Fibroblast of skin of right quadriceps (primary cell): ENCODE data around the gene CEP128.
"Not testable (repeated sequence)": the region's sequence is repeated elsewhere in the genome, so short reads cannot be mapped to it uniquely, and the experiment has no call there.

ENCODE experiments used
- DNase-seq: peaks from one replicate; pipeline ENCODE4 v3.0.0-alpha.2; 2013

CEP128 gene

GRCh38 chr14:80941241-80942185 lies at the start of gene CEP128:
CEP128 (minus strand) TSS chr14:80941738.
- DNase-seq: peak; percentile 97

GRCh38 chr14:80988735-80989429 lies 47.3 kb upstream of the CEP128 start:
- peak; percentile 3 for DNase-seq

GRCh38 chr14:80988192-80988591 lies 46.7 kb upstream of the CEP128 start:
- no peak for DNase-seq

- DNase-seq: peak; percentile 65
Measured at GRCh38 chr14:80987235-80988032, 45.9 kb upstream of the CEP128 start.

- no peak for DNase-seq
Measured at GRCh38 chr14:80982711-80983110, 41.2 kb upstream of the CEP128 start.

GRCh38 chr14:80981673-80982072 lies 40.1 kb upstream of the CEP128 start:
- DNase-seq: no peak

- no peak for DNase-seq
Measured at GRCh38 chr14:80981156-80981555, 39.6 kb upstream of the CEP128 start.

- DNase-seq: no peak
Measured at GRCh38 chr14:80979951-80980350, 38.4 kb upstream of the CEP128 start.

- DNase-seq: no peak
Measured at GRCh38 chr14:80978403-80978802, 36.9 kb upstream of the CEP128 start.

- no peak for DNase-seq
Measured at GRCh38 chr14:80977221-80977620, 35.7 kb upstream of the CEP128 start.

- DNase-seq: no peak
Measured at GRCh38 chr14:80974679-80975078, 33.1 kb upstream of the CEP128 start.

GRCh38 chr14:80973931-80974641 lies 32.5 kb upstream of the CEP128 start:
- DNase-seq: peak; percentile 63

GRCh38 chr14:80965037-80965436 lies 23.5 kb upstream of the CEP128 start:
- no peak for DNase-seq

- no peak for DNase-seq
Measured at GRCh38 chr14:80959496-80959895, 18.0 kb upstream of the CEP128 start.

GRCh38 chr14:80958939-80959338 lies 17.4 kb upstream of the CEP128 start:
- DNase-seq: no peak

GRCh38 chr14:80958226-80958625 lies 16.7 kb upstream of the CEP128 start:
- DNase-seq: no peak

- no peak for DNase-seq
Measured at GRCh38 chr14:80957613-80958012, 16.1 kb upstream of the CEP128 start.

GRCh38 chr14:80956922-80957321 lies 15.4 kb upstream of the CEP128 start:
- DNase-seq: no peak

- no peak for DNase-seq
Measured at GRCh38 chr14:80956102-80956501, 14.6 kb upstream of the CEP128 start.

- DNase-seq: no peak
Measured at GRCh38 chr14:80955416-80955941, 13.9 kb upstream of the CEP128 start, which contains the start of gene TSHR. TSHR (plus strand) TSS chr14:80955621; CDS start chr14:80955681, 60 bp downstream.

GRCh38 chr14:80954687-80955299 lies 13.3 kb upstream of the CEP128 start:
- DNase-seq: peak; percentile 88

- not testable (repeated sequence) for DNase-seq
Measured at GRCh38 chr14:80953211-80953610, 11.7 kb upstream of the CEP128 start.
